Testis (tissue), 3 donors: ENCODE measurements around the gene PIGB. TPM values are rescaled to one million over a fixed set of nuclear protein-coding genes. Genes with fewer than 3 reads are reported as not detected.
"Not testable (repeated sequence)": the region's sequence is repeated elsewhere in the genome, so short reads cannot be mapped to it uniquely, and the experiment has no call there.

Experiments
- DNase-seq: peaks from one replicate; pipeline ENCODE4 v3.0.0-alpha.2; 2019
- H3K27ac ChIP-seq, 2 donors: fragments of 200-600 bp; sonication (generic); one replicate each; pipeline ENCODE4 v1.5.1; 2019
- H3K27me3 ChIP-seq: fragments of 200-600 bp; sonication (generic); one replicate; pipeline ENCODE4 v1.5.1; 2019
- H3K36me3 ChIP-seq: fragments of 200-600 bp; sonication (generic); one replicate; pipeline ENCODE4 v1.5.1; 2017; ENCODE audit warnings: low read depth; ENCODE audit errors: missing control alignments
- H3K4me1 ChIP-seq: fragments of 200-600 bp; sonication (generic); one replicate; pipeline ENCODE4 v1.5.1; 2019
- H3K4me3 ChIP-seq, 2 donors: fragments of 200-600 bp; sonication (generic); one replicate each; pipeline ENCODE4 v1.5.1; 2017 to 2019
- H3K9me3 ChIP-seq: fragments of 200-600 bp; sonication (generic); one replicate; pipeline ENCODE4 v1.5.1; 2017
- CTCF ChIP-seq, 3 experiments: fragments of 450-650 bp in 2 of 3; fragments of 200-600 bp in 1 of 3; sonication (generic) in 1 of 3; IDR thresholded peaks; one replicate each; pipeline ENCODE4 v1.5.1; 2016 to 2019; ENCODE audit warnings: antibody characterized with exemption in 3 of 3, mild to moderate bottlenecking in 2 of 3, moderate library complexity in 1 of 3
- POLR2A ChIP-seq: fragments of 450-650 bp; IDR thresholded peaks from one replicate; pipeline ENCODE4 v1.6.1; 2017; ENCODE audit warnings: antibody characterized with exemption, mild to moderate bottlenecking, moderate library complexity
- WGBS, 2 donors: methylation state at CpG; one replicate each; pipeline ENCODE4 v1.1.5; 2018; 5-methylcytosine and 5-hydroxymethylcytosine counted together
- intact Hi-C: fragments of 100-400 bp; cut with DNase I; formaldehyde crosslinking; loops from one replicate; pipeline ENCODE4 v1.15.1; 2023; ENCODE audit warnings: low total_unique reads
- polyA plus RNA-seq: library from polyadenylated mRNA; stranded (reverse); fragments of 350-450 nt; fragmentation: Illumina TruSeq; extraction: RNeasy Lipid Tissue Mini Kit (QIAGEN cat#74804); gene quantifications from one replicate; pipeline ENCODE4 v1.2.3, GENCODE V29; 2014; ENCODE audit warnings: low read depth, low replicate concordance; ENCODE audit not compliant: insufficient read depth
- total RNA-seq, 2 donors: library from RNA; depleted of rRNA; stranded (reverse); fragments of >200 nt; gene quantifications; one replicate each; pipeline ENCODE4 v1.2.3, GENCODE V29; 2016

PIGB gene
- total and polyA plus RNA-seq, 3 donors from 2014 or later: 12.8 to 14.3 (median 13.7) TPM

- WGBS, 2 donors: 2 to 3% methylated on average over 12 to 15 of the region's 37 CpGs
- no peak for TF ChIP-seq CTCF (IDR thresholded peaks at IDR 0.05)
- TF ChIP-seq POLR2A: no peak
- no peaks in the 10 kb centered on the region for H3K36me3 ChIP-seq
- H3K9me3 ChIP-seq: no peaks in the 10 kb centered on the region
- peak overlapping the region; percentile 84 to 85 for H3K4me3 ChIP-seq
- H3K27ac ChIP-seq: peak overlapping the region; percentile 83 to 93
- peaks cover 3% of the 10 kb centered on the region for H3K4me1 ChIP-seq
- peak; percentile 41 for DNase-seq
- intact Hi-C loops: no loop called here
- H3K27me3 ChIP-seq: no peaks in the 10 kb centered on the region
Measured at GRCh38 chr15:55289011-55289745, 29.8 kb upstream of the PIGB start.

- Histone ChIP-seq H3K27ac (peak within 1 kb of the TSS; percentile 83 to 93), H3K4me3 (peak within 1 kb of the TSS; percentile 84 to 85), H3K36me3 (no peaks in the 10 kb centered on the region), H3K27me3 (no peaks in the 10 kb centered on the region), H3K4me1 (peaks cover 3% of the 10 kb centered on the region), H3K9me3 (no peaks in the 10 kb centered on the region)
- WGBS, 2 donors: 0 to 1% methylated on average over 25 to 58 of the region's 69 CpGs
- intact Hi-C loops: loop anchor here (5.0 kb wide), 1 partner anchor 73 kb away; no protein-coding TSS in a partner anchor
- DNase-seq: peak; percentile 71
- no peak for TF ChIP-seq CTCF (IDR thresholded peaks at IDR 0.05)
- no peak for TF ChIP-seq POLR2A
Measured at GRCh38 chr15:55289746-55290527, 29.1 kb upstream of the PIGB start, which contains the start of gene RAB27A. RAB27A (minus strand) TSS chr15:55289813; CDS start chr15:55234934, 54,879 bp downstream.

GRCh38 chr15:55290528-55291057 lies 28.4 kb upstream of the PIGB start:
- intact Hi-C loops: loop anchor here (5.0 kb wide), 1 partner anchor 73 kb away; no protein-coding TSS in a partner anchor
- Histone ChIP-seq H3K36me3 (no peaks in the 10 kb centered on the region), H3K9me3 (no peaks in the 10 kb centered on the region), H3K4me1 (peaks cover 3% of the 10 kb centered on the region), H3K4me3 (peak overlapping the region; percentile 84 to 85), H3K27me3 (no peaks in the 10 kb centered on the region), H3K27ac (peak overlapping the region; percentile 83 to 93)
- peak; percentile 89 for DNase-seq
- WGBS, 2 donors: 15 to 20% methylated on average over 13 to 17 of the region's 17 CpGs
- peak; percentile 63 to 76 (median 73) for TF ChIP-seq CTCF (IDR thresholded peaks at IDR 0.05)
- no peak for TF ChIP-seq POLR2A

- Histone ChIP-seq H3K9me3 (no peaks in the 10 kb centered on the region), H3K4me3 (no peak overlapping the region), H3K27ac (no peak overlapping the region), H3K4me1 (no peaks in the 10 kb centered on the region), H3K27me3 (no peaks in the 10 kb centered on the region), H3K36me3 (no peaks in the 10 kb centered on the region)
- TF ChIP-seq POLR2A (no peak), CTCF (IDR thresholded peaks at IDR 0.05) (no peak)
- DNase-seq: no peak
- intact Hi-C loops: no loop called here
Measured at GRCh38 chr15:55297315-55297714, 21.7 kb upstream of the PIGB start.

GRCh38 chr15:55302801-55303200 lies 16.2 kb upstream of the PIGB start:
- H3K36me3 ChIP-seq, H3K27me3 ChIP-seq, H3K4me3 ChIP-seq, H3K9me3 ChIP-seq, H3K27ac ChIP-seq, H3K4me1 ChIP-seq, DNase-seq, intact Hi-C loops: not testable (repeated sequence)
- WGBS, 2 donors: no CpG with 5 or more reads among the region's 32 CpGs
